Measurements from ENCODE around the gene ODAD2.

Gene ODAD2

GRCh38 chr10:27944005-27944404, 54.9 kb downstream of the ODAD2 start:
- TF ChIP-seq TAF1 (IDR thresholded peaks at IDR 0.05; ENCODE audit: low read depth), result no peak
- TF ChIP-seq NFIC (IDR thresholded peaks at IDR 0.05), result no peak
- TF ChIP-seq TEAD4 (IDR thresholded peaks at IDR 0.05), result no peak
- no peak for TF ChIP-seq RAD21 (IDR thresholded peaks at IDR 0.05; ENCODE audit: low read depth)
- no peak for TF ChIP-seq CREB1 (IDR thresholded peaks at IDR 0.05; ENCODE audit: low read depth)
- TF ChIP-seq, protein P1, sequence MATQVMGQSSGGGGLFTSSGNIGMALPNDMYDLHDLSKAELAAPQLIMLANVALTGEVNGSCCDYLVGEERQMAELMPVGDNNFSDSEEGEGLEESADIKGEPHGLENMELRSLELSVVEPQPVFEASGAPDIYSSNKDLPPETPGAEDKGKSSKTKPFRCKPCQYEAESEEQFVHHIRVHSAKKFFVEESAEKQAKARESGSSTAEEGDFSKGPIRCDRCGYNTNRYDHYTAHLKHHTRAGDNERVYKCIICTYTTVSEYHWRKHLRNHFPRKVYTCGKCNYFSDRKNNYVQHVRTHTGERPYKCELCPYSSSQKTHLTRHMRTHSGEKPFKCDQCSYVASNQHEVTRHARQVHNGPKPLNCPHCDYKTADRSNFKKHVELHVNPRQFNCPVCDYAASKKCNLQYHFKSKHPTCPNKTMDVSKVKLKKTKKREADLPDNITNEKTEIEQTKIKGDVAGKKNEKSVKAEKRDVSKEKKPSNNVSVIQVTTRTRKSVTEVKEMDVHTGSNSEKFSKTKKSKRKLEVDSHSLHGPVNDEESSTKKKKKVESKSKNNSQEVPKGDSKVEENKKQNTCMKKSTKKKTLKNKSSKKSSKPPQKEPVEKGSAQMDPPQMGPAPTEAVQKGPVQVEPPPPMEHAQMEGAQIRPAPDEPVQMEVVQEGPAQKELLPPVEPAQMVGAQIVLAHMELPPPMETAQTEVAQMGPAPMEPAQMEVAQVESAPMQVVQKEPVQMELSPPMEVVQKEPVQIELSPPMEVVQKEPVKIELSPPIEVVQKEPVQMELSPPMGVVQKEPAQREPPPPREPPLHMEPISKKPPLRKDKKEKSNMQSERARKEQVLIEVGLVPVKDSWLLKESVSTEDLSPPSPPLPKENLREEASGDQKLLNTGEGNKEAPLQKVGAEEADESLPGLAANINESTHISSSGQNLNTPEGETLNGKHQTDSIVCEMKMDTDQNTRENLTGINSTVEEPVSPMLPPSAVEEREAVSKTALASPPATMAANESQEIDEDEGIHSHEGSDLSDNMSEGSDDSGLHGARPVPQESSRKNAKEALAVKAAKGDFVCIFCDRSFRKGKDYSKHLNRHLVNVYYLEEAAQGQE (IDR thresholded peaks at IDR 0.05; ENCODE audit: low read depth), result no peak
- no peak for TF ChIP-seq TCF12 (IDR thresholded peaks at IDR 0.05; ENCODE audit: low read depth)
- TF ChIP-seq YY1 (IDR thresholded peaks at IDR 0.05; ENCODE audit: low read depth), result no peak
- TF ChIP-seq EGR1 (IDR thresholded peaks at IDR 0.05), result no peak
- no peak for TF ChIP-seq FOXM1 (IDR thresholded peaks at IDR 0.05; ENCODE audit: borderline replicate concordance, low read depth)
- no peak for TF ChIP-seq CEBPB (IDR thresholded peaks at IDR 0.05)
- TF ChIP-seq ZBTB7A (IDR thresholded peaks at IDR 0.05; ENCODE audit: low read depth), result no peak

- no peak for TF ChIP-seq TEAD4 (IDR thresholded peaks at IDR 0.05)
Observed at GRCh38 chr10:27914888-27915287, 84.0 kb downstream of the ODAD2 start.

GRCh38 chr10:27912231-27912630, 86.6 kb downstream of the ODAD2 start:
- TF ChIP-seq NFIC (IDR thresholded peaks at IDR 0.05) (no peak), YY1 (IDR thresholded peaks at IDR 0.05; ENCODE audit: low read depth) (no peak), EGR1 (IDR thresholded peaks at IDR 0.05) (no peak), TCF12 (IDR thresholded peaks at IDR 0.05; ENCODE audit: low read depth) (no peak), USF1 (IDR thresholded peaks at IDR 0.05) (no peak)

- TF ChIP-seq MAX (IDR thresholded peaks at IDR 0.05) (no peak), FOXM1 (IDR thresholded peaks at IDR 0.05; ENCODE audit: borderline replicate concordance, low read depth) (no peak), EP300 (IDR thresholded peaks at IDR 0.05; ENCODE audit: borderline replicate concordance) (no peak), TEAD4 (IDR thresholded peaks at IDR 0.05) (no peak), YY1 (IDR thresholded peaks at IDR 0.05; ENCODE audit: low read depth) (no peak), CEBPB (IDR thresholded peaks at IDR 0.05) (no peak), CREB1 (IDR thresholded peaks at IDR 0.05; ENCODE audit: low read depth) (no peak), TCF12 (IDR thresholded peaks at IDR 0.05; ENCODE audit: low read depth) (no peak), ZBTB7A (IDR thresholded peaks at IDR 0.05; ENCODE audit: low read depth) (no peak), USF1 (IDR thresholded peaks at IDR 0.05) (no peak), TAF1 (IDR thresholded peaks at IDR 0.05; ENCODE audit: low read depth) (no peak), EGR1 (IDR thresholded peaks at IDR 0.05) (no peak), RAD21 (IDR thresholded peaks at IDR 0.05; ENCODE audit: low read depth) (no peak), NFIC (IDR thresholded peaks at IDR 0.05) (no peak)
- TF ChIP-seq, protein P1 (IDR thresholded peaks at IDR 0.05; ENCODE audit: low read depth), result no peak
Observed at GRCh38 chr10:27911539-27911938, 87.3 kb downstream of the ODAD2 start.

GRCh38 chr10:27911011-27911410, 87.9 kb downstream of the ODAD2 start:
- TF ChIP-seq TEAD4 (IDR thresholded peaks at IDR 0.05) (no peak), MAX (IDR thresholded peaks at IDR 0.05) (no peak), FOXM1 (IDR thresholded peaks at IDR 0.05; ENCODE audit: borderline replicate concordance, low read depth) (no peak), USF1 (IDR thresholded peaks at IDR 0.05) (no peak), CREB1 (IDR thresholded peaks at IDR 0.05; ENCODE audit: low read depth) (no peak), YY1 (IDR thresholded peaks at IDR 0.05; ENCODE audit: low read depth) (no peak), NFIC (IDR thresholded peaks at IDR 0.05) (no peak), ZBTB7A (IDR thresholded peaks at IDR 0.05; ENCODE audit: low read depth) (no peak), TAF1 (IDR thresholded peaks at IDR 0.05; ENCODE audit: low read depth) (no peak), RAD21 (IDR thresholded peaks at IDR 0.05; ENCODE audit: low read depth) (no peak), EGR1 (IDR thresholded peaks at IDR 0.05) (no peak), CEBPB (IDR thresholded peaks at IDR 0.05) (no peak), TCF12 (IDR thresholded peaks at IDR 0.05; ENCODE audit: low read depth) (no peak), EP300 (IDR thresholded peaks at IDR 0.05; ENCODE audit: borderline replicate concordance) (no peak)
- TF ChIP-seq, protein P1 (IDR thresholded peaks at IDR 0.05; ENCODE audit: low read depth), result no peak
